GM20000 (cell line): ENCODE measurements around the gene SBK2.

Experiments
- DNase-seq: peaks from one replicate; pipeline ENCODE4 v3.0.0; 2012; ENCODE audit warnings: low spot score
- CTCF ChIP-seq: IDR thresholded peaks from 2 replicates; pipeline ENCODE4 v1.5.1; 2012; ENCODE audit warnings: mild to moderate bottlenecking, control low read depth; ENCODE audit errors: extremely low read depth, missing control alignments

SBK2 gene

GRCh38 chr19:55566823-55567222 lies 29.9 kb upstream of the SBK2 start:
- TF ChIP-seq CTCF, result no peak

GRCh38 chr19:55563261-55563690 lies 26.3 kb upstream of the SBK2 start:
- DNase-seq, result no peak
- no peak for TF ChIP-seq CTCF

More at GRCh38 chr19:55566823-55567222, 29.9 kb upstream of the SBK2 start:
- DNase-seq, result no peak

GRCh38 chr19:55559684-55560083 lies 22.8 kb upstream of the SBK2 start:
- no peak for DNase-seq
- no peak for TF ChIP-seq CTCF

- DNase-seq, result no peak
- TF ChIP-seq CTCF, result no peak
Measured at GRCh38 chr19:55554741-55555152, 17.8 kb upstream of the SBK2 start.

GRCh38 chr19:55554302-55554701 lies 17.4 kb upstream of the SBK2 start:
- TF ChIP-seq CTCF, result no peak
- DNase-seq, result no peak

- TF ChIP-seq CTCF, result no peak
- no peak for DNase-seq
Measured at GRCh38 chr19:55553217-55554182, 16.6 kb upstream of the SBK2 start.

- TF ChIP-seq CTCF, result no peak
- no peak for DNase-seq
Measured at GRCh38 chr19:55552620-55553019, 15.7 kb upstream of the SBK2 start.
